Activated naive CD4-positive, alpha-beta T cell treated with anti-CD3 and anti-CD28 coated beads, Interleukin-2, amount 50 U/mL, for 24 hours (primary cell): Measurements from ENCODE around the gene TPTE2.
"Not testable (repeated sequence)": the region's sequence is repeated elsewhere in the genome, so short reads cannot be mapped to it uniquely, and the experiment has no call there.

ENCODE experiments used
- H3K27ac Mint-ChIP-seq: one replicate; pipeline ENCODE4 v1.8.0; 2021; ENCODE audit warnings: mild to moderate bottlenecking, mixed read lengths
- H3K27me3 Mint-ChIP-seq: one replicate; pipeline ENCODE4 v1.8.0; 2021; ENCODE audit warnings: mixed read lengths
- H3K36me3 Mint-ChIP-seq: one replicate; pipeline ENCODE4 v1.8.0; 2021; ENCODE audit warnings: mixed read lengths
- H3K4me1 Mint-ChIP-seq: one replicate; pipeline ENCODE4 v1.8.0; 2021; ENCODE audit warnings: mixed read lengths
- H3K4me3 Mint-ChIP-seq: one replicate; pipeline ENCODE4 v1.8.0; 2021; ENCODE audit warnings: mild to moderate bottlenecking, mixed read lengths
- H3K9me3 Mint-ChIP-seq: one replicate; pipeline ENCODE4 v1.8.0; 2021; ENCODE audit warnings: mixed read lengths

The TPTE2 gene

DNA sequence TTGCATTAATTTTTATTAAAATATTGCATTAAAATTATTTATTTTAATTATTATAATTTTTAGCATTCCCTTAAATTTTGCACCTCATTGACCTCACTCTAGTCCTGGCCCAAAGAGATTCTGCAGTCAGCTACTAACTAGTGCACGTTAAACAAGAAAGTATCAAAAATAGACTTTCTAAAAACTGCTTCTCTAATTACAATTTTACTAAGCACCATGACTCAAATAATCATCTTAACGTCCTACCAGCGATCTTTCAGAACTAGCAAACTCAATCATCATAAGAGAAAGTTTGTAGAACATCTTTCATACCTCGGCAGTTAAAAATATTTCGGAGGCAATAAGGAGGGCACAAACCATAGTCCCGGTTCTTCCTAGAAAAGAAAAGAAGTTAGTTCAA lies 123.6 kb downstream of the TPTE2 start:
- not testable (repeated sequence) for H3K27me3 Mint-ChIP-seq

DNA sequence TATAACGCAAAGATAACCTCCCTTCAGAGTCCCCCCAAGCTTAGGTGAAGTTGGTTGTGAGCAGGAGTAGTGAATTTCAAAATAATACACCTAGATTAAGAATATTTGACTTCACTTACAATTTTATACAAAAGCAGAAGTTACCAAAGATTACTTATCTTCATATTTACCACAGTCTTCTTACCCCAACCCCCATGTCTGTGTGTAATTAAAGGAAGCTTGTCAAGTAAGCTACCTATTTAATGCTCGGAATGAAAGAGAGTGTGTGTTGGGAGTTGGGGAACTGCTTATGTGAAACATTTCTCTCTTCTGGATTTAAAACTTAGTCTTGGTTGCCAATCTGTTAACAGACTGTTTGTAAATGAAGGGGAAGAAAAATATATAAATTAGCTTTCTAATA lies 139.1 kb downstream of the TPTE2 start:
- not testable (repeated sequence) for H3K9me3 Mint-ChIP-seq, H3K27me3 Mint-ChIP-seq, H3K4me3 Mint-ChIP-seq, H3K36me3 Mint-ChIP-seq, H3K4me1 Mint-ChIP-seq, H3K27ac Mint-ChIP-seq

More for the DNA sequence above, 123.6 kb downstream of the TPTE2 start:
- H3K27ac Mint-ChIP-seq, H3K36me3 Mint-ChIP-seq, H3K4me1 Mint-ChIP-seq, H3K4me3 Mint-ChIP-seq, H3K9me3 Mint-ChIP-seq: not testable (repeated sequence)

DNA sequence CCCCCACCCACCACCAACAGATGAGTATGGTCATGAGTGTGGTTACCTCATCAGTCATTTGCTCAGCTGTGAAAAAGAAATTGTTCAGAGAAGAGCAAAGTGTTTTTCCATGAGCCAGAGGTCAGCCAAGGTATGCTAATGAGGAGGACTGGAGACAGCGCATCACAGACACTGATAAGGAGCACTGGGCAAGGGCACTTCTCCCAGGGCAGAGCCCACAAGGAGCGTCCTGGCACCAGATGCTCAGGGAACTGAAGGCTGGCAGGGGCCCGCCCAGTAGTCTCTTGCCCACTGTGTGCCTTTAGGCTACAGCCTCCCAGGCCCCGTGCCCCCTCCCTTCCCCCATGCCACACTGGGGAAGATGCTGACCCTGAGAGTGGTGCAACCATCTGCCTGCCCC lies 148.8 kb downstream of the TPTE2 start:
- not testable (repeated sequence) for H3K9me3 Mint-ChIP-seq, H3K27ac Mint-ChIP-seq, H3K27me3 Mint-ChIP-seq, H3K36me3 Mint-ChIP-seq, H3K4me3 Mint-ChIP-seq, H3K4me1 Mint-ChIP-seq

GRCh38 chr13:19382746-19383511 lies 178.4 kb downstream of the TPTE2 start:
- not testable (repeated sequence) for H3K4me3 Mint-ChIP-seq, H3K27ac Mint-ChIP-seq, H3K36me3 Mint-ChIP-seq, H3K9me3 Mint-ChIP-seq, H3K4me1 Mint-ChIP-seq, H3K27me3 Mint-ChIP-seq

GRCh38 chr13:19382111-19382510 lies 179.2 kb downstream of the TPTE2 start:
- no peaks in the 10 kb centered on the region for H3K4me1 Mint-ChIP-seq
- H3K4me3 Mint-ChIP-seq: no peak overlapping the region
- H3K27ac Mint-ChIP-seq: no peak overlapping the region
- H3K9me3 Mint-ChIP-seq: no peaks in the 10 kb centered on the region
- peaks cover 2% of the 10 kb centered on the region for H3K27me3 Mint-ChIP-seq
- peaks cover 1% of the 10 kb centered on the region for H3K36me3 Mint-ChIP-seq
